ENCODE results near the gene SIX1.

SIX1 gene

DNA sequence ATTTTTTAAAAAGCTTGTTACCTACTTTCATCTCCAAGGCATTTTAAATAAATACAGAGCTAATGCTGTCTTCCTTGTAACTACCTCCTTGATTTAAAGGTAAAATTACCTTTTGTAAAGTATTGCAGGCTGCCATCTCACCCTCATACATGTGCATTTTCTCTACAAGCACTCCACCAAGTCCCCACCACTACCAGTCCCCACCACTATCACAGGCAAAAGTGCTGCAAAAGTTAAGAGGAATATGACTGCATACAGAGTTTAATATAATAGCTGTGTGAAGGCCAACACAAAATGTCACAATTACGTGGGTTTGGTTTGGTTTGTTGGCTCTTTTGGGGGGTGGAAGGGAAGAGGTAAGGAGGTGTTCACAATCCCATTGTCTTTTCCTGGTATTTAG lies 9.6 kb downstream of the SIX1 start:
- Mint-ChIP-seq H3K9me3 (no peaks in the 10 kb centered on the region), H3K36me3 (no peaks in the 10 kb centered on the region), H3K4me1 (peaks cover 12% of the 10 kb centered on the region), H3K27me3 (peaks cover 95% of the 10 kb centered on the region), H3K27ac (no peak overlapping the region), H3K4me3 (no peak overlapping the region)
- no peak for ATAC-seq

DNA sequence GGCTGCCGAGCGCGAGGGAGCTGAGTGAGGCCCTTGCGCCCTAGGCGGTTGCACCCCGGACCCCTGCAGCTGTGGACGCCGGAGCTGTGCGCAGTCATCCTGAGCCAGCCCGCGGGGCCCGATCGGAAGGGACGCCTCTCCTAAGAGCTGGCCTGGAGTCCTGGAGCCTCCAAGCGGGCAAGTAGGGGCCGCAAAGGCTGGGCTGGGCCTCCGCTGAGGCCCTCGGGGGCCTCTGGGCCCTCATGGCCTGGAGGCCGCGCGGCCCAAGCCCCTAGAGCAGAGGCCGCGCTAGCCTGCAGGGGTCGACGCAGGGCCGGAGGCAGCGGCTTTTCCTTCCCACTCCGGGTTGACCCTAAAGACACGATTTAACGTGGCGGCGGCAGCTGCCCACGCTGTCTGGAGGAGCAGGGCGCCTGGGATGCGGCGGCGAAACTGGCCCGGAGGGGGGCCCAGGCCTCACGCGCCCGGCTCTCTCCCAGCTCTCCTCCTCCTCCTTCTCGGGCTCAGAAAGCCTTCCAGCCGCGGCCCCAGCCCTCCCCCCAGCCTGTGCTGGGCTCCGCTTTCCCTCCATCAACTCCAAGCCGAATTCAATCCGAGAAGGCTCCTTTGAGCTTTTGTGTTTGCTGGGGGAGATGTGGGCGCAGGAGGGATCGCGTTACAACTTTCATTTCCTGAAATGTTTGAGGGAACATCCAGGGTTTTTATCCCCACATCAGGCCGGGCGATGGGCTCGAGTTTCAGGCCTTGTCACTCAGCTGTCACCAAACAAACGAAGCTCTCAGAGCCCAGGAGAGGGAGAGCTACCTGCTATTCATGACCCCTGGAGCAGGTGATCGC lies 11.6 kb downstream of the SIX1 start:
- no peak for ATAC-seq
- Mint-ChIP-seq H3K27ac (no peak overlapping the region), H3K4me1 (peaks cover 11% of the 10 kb centered on the region), H3K9me3 (no peaks in the 10 kb centered on the region), H3K4me3 (peak overlapping the region; percentile 52), H3K27me3 (peaks cover 76% of the 10 kb centered on the region), H3K36me3 (no peaks in the 10 kb centered on the region)

DNA sequence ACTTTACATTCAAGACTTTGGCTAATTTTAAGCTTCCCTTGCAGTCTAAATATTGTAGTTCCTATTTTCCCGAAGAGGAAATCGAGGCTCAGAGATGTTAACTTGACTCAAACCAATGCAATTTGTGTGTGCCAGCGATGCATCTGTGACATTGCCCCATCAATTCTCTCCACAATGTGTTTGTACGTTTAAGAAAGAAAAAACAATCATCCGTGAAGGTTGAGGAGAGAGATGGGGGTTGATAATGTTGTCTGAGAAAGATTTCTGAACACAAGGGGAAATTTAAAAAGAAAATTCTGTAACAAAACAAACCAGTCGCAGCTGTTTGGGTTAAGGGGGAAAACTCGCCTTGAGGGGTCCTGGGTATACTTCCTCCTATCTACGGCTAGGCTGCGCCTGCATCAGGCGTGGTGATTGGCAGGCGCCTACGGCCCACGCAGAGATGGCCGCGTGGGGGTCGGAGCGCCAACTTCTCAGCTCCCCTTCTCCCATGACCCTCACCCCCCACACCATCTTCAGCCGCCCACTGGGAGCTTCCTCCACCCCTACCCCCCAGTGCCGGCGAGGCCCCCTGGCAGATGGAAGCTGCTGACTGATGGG lies 12.3 kb downstream of the SIX1 start:
- no peaks in the 10 kb centered on the region for H3K36me3 Mint-ChIP-seq
- no peak overlapping the region for H3K27ac Mint-ChIP-seq
- ATAC-seq, result no peak

DNA sequence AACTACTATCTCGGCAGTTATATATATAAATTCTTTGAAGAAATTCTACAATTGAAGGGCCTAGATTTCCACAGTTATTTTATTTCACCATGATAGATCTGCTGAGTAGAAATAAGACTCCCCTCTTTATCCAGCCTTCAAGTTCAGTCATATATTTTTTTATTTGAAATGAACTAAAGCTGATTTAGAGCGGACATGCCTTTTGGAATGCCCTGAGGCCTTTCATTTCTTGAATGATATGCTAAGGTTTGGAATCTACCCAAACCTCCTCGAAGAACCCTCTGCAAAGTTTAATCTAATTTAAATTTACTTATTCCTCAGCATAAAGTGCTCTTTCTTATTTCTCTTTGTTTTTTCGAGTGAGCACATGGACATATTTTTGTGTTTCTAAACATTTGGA lies 15.1 kb downstream of the SIX1 start:
- Mint-ChIP-seq H3K4me1 (peaks cover 16% of the 10 kb centered on the region), H3K27me3 (peaks cover 41% of the 10 kb centered on the region), H3K4me3 (no peak overlapping the region), H3K9me3 (no peaks in the 10 kb centered on the region), H3K27ac (no peak overlapping the region), H3K36me3 (no peaks in the 10 kb centered on the region)
- ATAC-seq, result no peak

More for the DNA sequence above, 12.3 kb downstream of the SIX1 start:
- Mint-ChIP-seq H3K4me3 (no peak overlapping the region), H3K4me1 (peaks cover 16% of the 10 kb centered on the region), H3K9me3 (no peaks in the 10 kb centered on the region), H3K27me3 (peaks cover 69% of the 10 kb centered on the region)

DNA sequence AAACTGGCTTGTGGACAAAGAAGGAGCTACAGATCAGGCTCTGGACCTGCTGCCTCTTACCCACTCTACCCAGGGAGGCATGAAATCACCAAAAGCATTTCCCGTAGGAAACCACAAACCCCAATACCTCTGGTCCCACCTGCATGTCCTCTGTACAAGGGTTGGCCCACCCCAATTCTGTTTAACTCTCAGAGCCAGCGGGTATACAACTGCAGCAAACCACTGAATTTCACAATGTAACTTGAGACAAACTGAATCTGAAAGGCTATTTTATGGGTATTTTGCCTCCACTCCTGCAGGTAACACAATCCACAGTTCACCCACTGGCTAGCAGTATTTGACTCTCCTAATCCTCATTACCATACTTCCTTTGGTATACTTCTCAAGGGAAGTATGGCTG lies 16.5 kb downstream of the SIX1 start:
- ATAC-seq, result peak; percentile 43
- H3K36me3 Mint-ChIP-seq, result no peaks in the 10 kb centered on the region
- H3K4me1 Mint-ChIP-seq, result peaks cover 11% of the 10 kb centered on the region
- H3K4me3 Mint-ChIP-seq, result no peak overlapping the region
- no peaks in the 10 kb centered on the region for H3K9me3 Mint-ChIP-seq
- H3K27me3 Mint-ChIP-seq, result peaks cover 27% of the 10 kb centered on the region
- H3K27ac Mint-ChIP-seq, result no peak overlapping the region

DNA sequence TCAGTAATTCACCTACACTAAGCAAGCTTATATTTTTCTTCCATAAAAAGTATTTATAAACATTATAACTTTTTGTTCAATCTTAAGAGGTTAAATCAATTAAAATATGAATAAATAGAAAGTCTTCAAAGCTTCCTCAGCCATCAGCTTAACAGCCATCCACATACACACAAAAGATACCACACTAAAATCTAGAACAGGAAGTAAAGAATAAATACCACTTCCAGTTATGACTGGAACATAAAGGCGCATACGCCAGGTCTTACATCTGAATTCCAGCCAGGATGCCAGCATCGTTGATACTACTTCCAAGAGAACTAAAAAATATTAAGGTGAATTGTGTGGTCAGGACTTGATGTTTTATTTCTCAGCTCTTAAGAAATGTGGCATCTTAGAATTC lies 17.0 kb downstream of the SIX1 start:
- no peak overlapping the region for H3K4me3 Mint-ChIP-seq
- H3K36me3 Mint-ChIP-seq, result no peaks in the 10 kb centered on the region
- H3K27me3 Mint-ChIP-seq, result peaks cover 22% of the 10 kb centered on the region
- peaks cover 11% of the 10 kb centered on the region for H3K4me1 Mint-ChIP-seq
- H3K9me3 Mint-ChIP-seq, result no peaks in the 10 kb centered on the region
- no peak for ATAC-seq
- H3K27ac Mint-ChIP-seq, result no peak overlapping the region

DNA sequence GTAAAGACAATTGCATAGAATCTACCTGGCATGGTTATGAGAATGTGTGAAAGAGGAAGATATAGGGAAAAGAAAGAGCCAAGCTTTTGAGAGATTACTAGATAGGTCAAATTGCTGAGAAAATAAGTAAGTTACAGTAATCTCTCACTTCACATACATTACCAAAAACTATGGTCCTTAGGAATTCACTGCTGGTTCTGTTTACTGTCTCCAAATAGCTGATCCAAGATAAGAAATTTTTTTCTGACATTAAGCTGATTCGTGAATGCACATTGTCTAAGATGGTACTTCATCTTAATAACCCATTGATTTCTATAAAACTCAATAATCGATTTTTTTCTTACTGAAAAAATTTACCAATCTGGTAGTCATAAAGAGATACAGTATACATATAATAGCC lies 17.4 kb downstream of the SIX1 start:
- Mint-ChIP-seq H3K27ac (no peak overlapping the region), H3K4me3 (no peak overlapping the region), H3K36me3 (no peaks in the 10 kb centered on the region), H3K9me3 (no peaks in the 10 kb centered on the region), H3K27me3 (peaks cover 18% of the 10 kb centered on the region), H3K4me1 (peaks cover 11% of the 10 kb centered on the region)
- ATAC-seq, result no peak

DNA sequence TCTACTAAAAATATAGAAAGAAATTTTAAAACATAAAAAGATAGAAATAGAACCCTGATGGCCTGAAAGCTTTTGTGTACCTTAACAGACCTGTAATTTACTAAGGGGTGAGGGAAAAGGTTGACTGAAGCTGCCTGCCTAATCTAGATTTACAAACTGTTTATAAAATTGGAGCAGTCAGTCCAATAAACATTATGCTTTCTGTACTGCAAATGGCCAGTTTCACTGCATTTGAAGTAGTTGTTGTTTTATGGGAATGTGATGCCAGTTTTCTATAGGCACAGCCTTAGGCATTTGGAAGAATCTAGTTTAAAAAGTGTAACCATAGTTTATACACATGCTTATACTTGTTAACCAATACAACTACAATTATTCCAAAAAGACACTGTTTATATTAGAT lies 19.1 kb downstream of the SIX1 start:
- H3K36me3 Mint-ChIP-seq, result no peaks in the 10 kb centered on the region
- peaks cover 5% of the 10 kb centered on the region for H3K27me3 Mint-ChIP-seq
- no peak for ATAC-seq
- H3K4me1 Mint-ChIP-seq, result peaks cover 11% of the 10 kb centered on the region
- no peak overlapping the region for H3K4me3 Mint-ChIP-seq
- no peak overlapping the region for H3K27ac Mint-ChIP-seq
- H3K9me3 Mint-ChIP-seq, result no peaks in the 10 kb centered on the region

DNA sequence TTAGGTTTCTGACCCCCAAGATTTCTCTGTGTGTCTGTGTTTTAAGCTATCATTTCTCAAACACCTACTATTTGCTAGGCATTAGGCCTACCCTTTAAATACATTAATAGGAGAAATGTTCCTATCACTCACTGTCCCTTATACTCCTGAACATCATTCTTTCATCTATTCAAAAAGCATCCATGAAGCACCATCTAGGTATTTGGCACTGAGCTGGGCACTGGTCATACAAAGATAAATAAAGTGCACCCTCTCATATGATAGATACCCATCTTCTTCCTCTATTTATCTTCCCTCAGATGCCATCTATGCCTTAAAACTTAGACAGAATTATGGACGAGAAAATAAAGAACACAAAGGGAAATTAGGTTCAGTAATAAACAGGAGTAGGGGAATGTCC lies 20.4 kb downstream of the SIX1 start:
- H3K4me3 Mint-ChIP-seq, result no peak overlapping the region
- H3K4me1 Mint-ChIP-seq, result peaks cover 11% of the 10 kb centered on the region
- no peaks in the 10 kb centered on the region for H3K36me3 Mint-ChIP-seq
- ATAC-seq, result no peak
- H3K27me3 Mint-ChIP-seq, result peaks cover 17% of the 10 kb centered on the region
- H3K9me3 Mint-ChIP-seq, result no peaks in the 10 kb centered on the region
- no peak overlapping the region for H3K27ac Mint-ChIP-seq

DNA sequence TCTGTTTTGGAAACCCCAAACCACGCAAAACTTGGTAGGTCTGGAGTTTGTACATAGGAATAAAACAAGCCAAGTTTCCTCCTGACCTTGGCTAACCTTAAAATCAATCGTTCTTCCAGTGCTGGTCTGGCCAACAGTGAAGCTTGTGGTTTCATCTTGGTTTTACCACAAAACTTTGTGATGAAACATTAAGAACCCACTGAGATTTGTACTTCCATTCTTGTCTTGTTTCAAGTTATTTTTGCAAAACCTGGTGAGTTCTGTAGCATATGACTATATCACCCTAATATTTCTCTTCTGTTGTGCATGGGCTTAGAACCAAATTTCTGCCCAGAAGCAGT lies 26.4 kb downstream of the SIX1 start:
- Mint-ChIP-seq H3K4me1 (peaks cover 4% of the 10 kb centered on the region), H3K27ac (no peak overlapping the region), H3K4me3 (no peak overlapping the region), H3K9me3 (no peaks in the 10 kb centered on the region), H3K27me3 (peaks cover 27% of the 10 kb centered on the region), H3K36me3 (no peaks in the 10 kb centered on the region)
- ATAC-seq, result no peak

DNA sequence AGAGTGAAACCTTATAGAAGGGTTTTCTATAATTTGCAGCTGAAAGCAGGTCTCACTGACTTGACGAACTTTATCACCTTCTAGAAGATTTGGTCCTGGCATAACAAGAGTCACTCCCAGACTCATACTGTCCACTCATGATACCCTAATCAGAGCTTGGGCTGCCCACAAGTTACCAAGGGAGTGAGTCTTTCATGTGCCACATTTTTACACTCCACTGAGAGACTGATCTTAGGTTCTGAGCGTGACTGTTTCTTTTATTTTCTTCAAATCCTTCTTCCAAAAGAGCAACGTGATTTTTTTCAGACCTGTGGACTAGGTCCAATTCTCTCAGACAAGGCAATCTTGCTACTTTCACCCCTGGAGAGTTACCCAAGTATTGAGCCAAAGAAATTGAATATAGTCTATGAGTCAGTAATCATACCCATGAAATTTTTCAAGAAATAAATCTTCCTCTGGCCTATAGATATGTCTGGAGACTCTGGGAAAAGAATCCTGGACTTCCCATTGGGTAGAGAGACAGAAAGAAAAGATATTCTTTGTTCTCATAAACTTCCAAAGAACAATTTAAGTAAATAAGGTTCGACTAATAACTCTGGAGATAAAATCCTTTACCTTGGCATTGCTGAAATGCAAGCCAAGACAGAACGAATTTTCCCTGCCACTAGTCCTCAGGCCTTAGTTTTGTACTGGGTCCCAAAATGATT lies 26.9 kb downstream of the SIX1 start:
- Mint-ChIP-seq H3K36me3 (no peaks in the 10 kb centered on the region), H3K27me3 (peaks cover 27% of the 10 kb centered on the region), H3K4me3 (no peak overlapping the region), H3K4me1 (peaks cover 9% of the 10 kb centered on the region), H3K9me3 (no peaks in the 10 kb centered on the region), H3K27ac (no peak overlapping the region)
- no peak for ATAC-seq

DNA sequence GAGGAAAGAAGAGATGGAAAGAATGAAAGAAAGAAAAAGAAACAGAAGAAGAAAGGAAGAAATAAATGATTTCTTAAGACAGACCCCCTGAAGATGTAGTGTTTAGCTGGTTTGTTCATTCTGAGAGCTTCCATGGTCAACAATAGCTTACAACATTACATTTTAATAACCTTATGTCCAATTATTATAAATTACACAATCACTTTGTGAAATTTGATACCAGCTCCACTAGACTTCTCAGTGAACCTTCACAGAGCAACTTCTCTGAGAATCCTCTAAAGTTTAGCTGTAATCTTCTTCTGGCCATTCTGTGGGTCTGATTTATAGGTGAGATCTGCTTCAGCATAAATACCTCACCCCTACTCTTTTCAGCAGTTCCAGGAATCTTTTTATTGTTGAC lies 27.9 kb downstream of the SIX1 start:
- peaks cover 11% of the 10 kb centered on the region for H3K4me1 Mint-ChIP-seq
- no peak for ATAC-seq
- no peaks in the 10 kb centered on the region for H3K36me3 Mint-ChIP-seq
- no peak overlapping the region for H3K27ac Mint-ChIP-seq
- H3K27me3 Mint-ChIP-seq, result peaks cover 27% of the 10 kb centered on the region
- no peak overlapping the region for H3K4me3 Mint-ChIP-seq
- no peaks in the 10 kb centered on the region for H3K9me3 Mint-ChIP-seq

DNA sequence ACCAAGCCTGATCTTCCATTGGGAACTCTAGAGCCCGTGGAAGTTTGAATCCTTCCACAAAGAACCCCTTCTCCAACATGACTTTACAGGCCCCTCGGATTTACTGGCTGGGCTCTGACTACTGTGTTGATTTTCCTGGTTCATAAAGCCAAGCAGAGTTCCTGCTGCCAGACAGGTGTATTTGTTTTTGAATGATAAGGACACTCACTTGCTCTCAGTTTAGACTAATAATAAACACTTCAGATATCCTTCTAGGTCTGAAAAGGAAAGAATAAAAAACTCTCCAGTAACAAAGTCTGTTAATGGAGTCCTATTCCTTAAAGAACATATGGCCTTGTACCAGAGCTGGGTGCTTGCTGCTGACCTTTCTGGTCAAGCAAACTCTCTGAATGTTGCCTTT lies 31.0 kb downstream of the SIX1 start:
- peaks cover 11% of the 10 kb centered on the region for H3K4me1 Mint-ChIP-seq
- no peaks in the 10 kb centered on the region for H3K36me3 Mint-ChIP-seq
- H3K27me3 Mint-ChIP-seq, result peaks cover 13% of the 10 kb centered on the region
- H3K27ac Mint-ChIP-seq, result no peak overlapping the region
- ATAC-seq, result no peak
- no peak overlapping the region for H3K4me3 Mint-ChIP-seq
- no peaks in the 10 kb centered on the region for H3K9me3 Mint-ChIP-seq

DNA sequence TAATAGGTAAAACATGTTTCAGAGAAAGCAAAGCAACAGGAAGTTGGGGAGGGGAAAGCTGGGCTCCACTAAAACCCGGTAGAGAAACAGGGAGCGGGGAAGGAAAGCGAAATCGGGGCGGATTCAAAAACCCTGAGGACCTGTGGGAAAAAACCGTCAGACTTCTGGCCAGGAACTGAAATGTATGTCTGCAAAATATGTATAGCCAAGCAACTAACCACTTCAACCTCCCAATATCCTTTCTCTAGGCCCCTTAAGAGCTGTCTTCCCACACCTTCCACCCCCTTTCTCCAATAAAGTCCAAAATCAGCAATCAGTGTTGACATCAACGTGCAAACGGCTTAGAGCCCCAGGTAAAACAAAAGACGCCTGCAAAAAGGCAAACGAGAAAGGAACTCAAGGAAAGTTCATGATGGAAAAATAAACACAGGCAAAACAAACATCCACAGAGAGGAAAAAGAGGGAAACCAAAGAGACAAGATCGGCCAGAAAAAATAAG lies 32.8 kb downstream of the SIX1 start:
- Mint-ChIP-seq H3K4me1 (peaks cover 11% of the 10 kb centered on the region), H3K4me3 (no peak overlapping the region), H3K27me3 (peaks cover 9% of the 10 kb centered on the region), H3K36me3 (no peaks in the 10 kb centered on the region), H3K27ac (no peak overlapping the region), H3K9me3 (no peaks in the 10 kb centered on the region)
- no peak for ATAC-seq

DNA sequence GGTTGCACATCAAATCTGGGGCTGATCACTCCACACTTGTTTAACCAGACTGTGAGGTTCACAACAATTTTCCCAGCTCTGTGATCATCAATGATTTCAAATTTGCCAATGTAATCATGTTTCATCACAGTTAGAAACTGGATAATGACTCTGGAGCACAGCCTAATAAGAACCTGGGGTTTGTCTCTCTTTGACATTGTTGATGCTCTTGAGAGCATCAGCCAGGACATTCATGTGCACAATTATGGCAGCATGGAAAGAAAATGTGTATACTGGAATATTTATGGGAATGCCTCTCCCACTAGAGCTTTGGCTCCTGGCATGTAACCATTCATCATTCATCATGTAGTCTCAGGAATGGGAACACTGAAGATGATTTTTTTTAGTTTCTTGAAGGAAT lies 47.0 kb downstream of the SIX1 start:
- peaks cover 18% of the 10 kb centered on the region for H3K27me3 Mint-ChIP-seq
- no peaks in the 10 kb centered on the region for H3K36me3 Mint-ChIP-seq
- ATAC-seq, result no peak
- H3K4me3 Mint-ChIP-seq, result no peak overlapping the region
- H3K4me1 Mint-ChIP-seq, result no peaks in the 10 kb centered on the region
- H3K27ac Mint-ChIP-seq, result no peak overlapping the region
- H3K9me3 Mint-ChIP-seq, result peaks cover 2% of the 10 kb centered on the region

DNA sequence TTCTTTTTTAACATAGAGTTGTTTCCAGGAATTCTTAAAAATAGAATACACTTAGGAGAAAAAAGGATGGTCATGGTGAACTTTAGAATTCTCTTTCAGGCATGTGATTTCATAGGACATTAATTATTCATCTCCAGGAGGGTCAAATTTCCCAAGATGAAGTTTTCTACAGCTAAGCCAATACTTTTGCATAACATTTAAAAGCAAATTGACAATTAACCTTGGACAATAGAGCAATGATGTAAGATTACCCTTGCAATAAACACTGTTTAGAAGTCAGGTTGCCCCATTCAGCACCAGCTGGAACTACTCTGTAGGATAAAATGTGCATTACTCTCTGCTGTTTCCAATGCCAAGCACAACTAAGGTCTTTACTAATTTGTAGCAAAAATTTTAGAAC lies 49.5 kb downstream of the SIX1 start:
- Mint-ChIP-seq H3K27ac (no peak overlapping the region), H3K27me3 (peaks cover 26% of the 10 kb centered on the region), H3K9me3 (peaks cover 2% of the 10 kb centered on the region), H3K4me3 (no peak overlapping the region), H3K36me3 (no peaks in the 10 kb centered on the region), H3K4me1 (no peaks in the 10 kb centered on the region)
- no peak for ATAC-seq

Data from stimulated activated memory B cell treated with anti-CD40 and anti-IgM and Interleukin-4, amounts not matched to agents 10 μg/mL and 1 μg/mL and 100 μg/mL, for 72 hours (primary cell).